ENCODE measurements around the gene RNF115.

The RNF115 gene

DNA sequence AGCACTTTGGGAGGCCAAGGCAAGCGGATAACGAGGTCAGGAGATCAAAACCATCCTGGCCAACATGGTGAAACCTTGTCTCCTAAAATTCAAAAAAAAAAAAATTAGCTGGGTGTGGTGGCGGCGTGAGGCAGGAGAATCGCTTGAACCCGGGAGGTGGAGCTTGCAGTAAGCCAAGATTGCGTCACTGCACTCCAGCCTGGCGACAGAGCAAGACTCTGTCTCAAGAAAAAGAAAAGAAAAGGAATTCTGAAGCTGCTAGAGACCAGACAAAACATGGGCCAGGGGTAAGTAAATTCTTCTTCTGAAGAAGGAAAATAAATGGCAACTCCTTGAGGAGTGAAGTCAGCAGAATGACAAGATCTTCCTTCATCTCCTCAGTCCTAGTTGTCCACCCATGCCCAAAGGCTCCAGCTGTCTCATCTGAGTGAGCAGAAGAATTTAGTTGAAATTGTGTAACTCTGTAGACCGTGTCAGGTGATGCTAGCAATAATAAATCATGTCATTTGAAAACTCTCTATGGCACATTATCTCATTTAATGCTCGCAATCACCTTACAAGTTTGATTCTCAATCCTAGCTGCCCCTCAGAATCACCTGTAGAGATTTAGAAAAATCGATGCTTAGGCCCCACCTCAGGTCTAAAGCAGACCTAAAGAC, 131.0 kb downstream of the RNF115 start:
- no peak for DNase-seq

DNA sequence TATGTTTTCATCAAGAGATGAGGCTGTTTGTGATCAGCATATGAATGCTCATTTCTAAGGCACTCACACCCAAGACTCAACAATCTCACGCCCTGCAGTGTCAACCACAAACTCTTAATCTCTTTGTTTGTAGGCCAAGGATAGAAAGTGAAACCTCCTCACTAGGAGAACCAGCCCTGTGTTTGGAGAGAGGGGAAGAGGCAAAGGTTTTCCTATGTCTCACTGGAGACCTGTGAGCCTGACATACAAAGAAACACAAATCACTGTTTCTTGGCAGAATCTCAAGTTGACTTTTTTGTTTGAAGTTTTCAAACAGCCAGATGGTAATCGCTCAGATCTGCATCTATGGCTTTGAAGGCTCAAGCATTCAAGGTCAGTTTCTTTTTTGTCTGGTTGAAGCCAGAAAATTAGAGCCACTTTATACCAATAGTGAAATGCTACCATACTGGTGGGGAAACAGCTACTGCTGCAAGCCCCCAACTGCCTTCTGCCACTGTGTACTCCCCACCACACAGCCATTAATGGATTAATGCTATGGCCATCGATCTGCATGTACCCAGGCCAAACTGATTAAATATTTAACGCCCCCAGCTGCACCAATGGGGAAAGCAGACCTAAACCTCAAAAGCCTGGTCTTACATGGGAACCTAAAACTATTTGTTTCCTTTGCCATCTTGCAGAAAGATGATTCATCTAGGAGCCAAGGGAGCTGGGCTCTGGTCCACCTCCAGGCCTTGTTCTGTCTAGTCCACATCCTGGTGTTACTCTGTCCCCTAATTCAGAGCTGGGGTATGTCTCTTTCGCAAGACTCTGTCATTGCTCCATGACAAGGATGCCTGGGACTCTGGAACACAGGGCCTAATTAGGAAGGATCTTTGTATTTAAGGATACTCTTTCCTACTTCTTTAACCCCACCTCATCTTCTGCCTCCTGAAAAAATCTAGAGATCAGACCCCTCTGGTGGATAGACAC, 133.0 kb downstream of the RNF115 start:
- no peak for DNase-seq

DNA sequence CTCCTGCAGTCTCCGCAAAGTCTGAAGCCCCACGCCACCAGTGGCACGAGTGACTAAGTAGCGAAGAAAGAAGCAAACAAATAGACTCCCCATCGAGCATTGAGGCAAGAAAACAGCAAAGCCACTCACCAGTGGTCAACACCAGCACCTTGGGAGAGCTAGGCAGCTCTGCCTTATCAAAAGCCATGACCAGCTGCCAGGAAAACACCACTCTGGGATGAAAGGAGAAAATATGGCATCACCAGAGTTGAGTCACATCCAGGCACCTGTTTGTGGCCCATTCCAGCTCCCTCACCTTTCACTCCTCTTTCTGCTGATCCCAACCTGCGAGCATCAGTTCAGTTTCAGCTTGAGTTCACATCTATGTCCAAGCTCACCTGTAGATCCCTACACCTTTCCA, 134.0 kb downstream of the RNF115 start:
- no peak for DNase-seq

GRCh38 chr1:145688924-145689323, 135.0 kb downstream of the RNF115 start:
- DNase-seq, result no peak
